UCSD-AML1 (cell line): ENCODE measurements around the gene UTP25.
"Not testable (repeated sequence)": the region's sequence is repeated elsewhere in the genome, so short reads cannot be mapped to it uniquely, and the experiment has no call there.

Source experiments
- DNase-seq: peaks from one replicate; lab custom pipeline; 2025; ENCODE audit not compliant: unreplicated experiment; lab: John Stamatoyannopoulos, UW

The UTP25 gene

GRCh38 chr1:209890641-209891330 is 63.0 kb downstream of the UTP25 start:
- DNase-seq: no peak

GRCh38 chr1:209893751-209894150 is 66.0 kb downstream of the UTP25 start:
- no peak for DNase-seq

GRCh38 chr1:209895709-209896108 is 67.9 kb downstream of the UTP25 start:
- no peak for DNase-seq

- DNase-seq: no peak
These were observed 68.6 kb downstream of the UTP25 start for GRCh38 chr1:209896346-209896745.

GRCh38 chr1:209898271-209898670 is 70.5 kb downstream of the UTP25 start:
- DNase-seq: not testable (repeated sequence)

- DNase-seq: not testable (repeated sequence)
These were observed 71.1 kb downstream of the UTP25 start for GRCh38 chr1:209898851-209899250.

GRCh38 chr1:209899948-209900347 is 72.2 kb downstream of the UTP25 start:
- no peak for DNase-seq

- no peak for DNase-seq
These were observed 73.0 kb downstream of the UTP25 start for GRCh38 chr1:209900734-209901133.

- no peak for DNase-seq
These were observed 73.4 kb downstream of the UTP25 start for GRCh38 chr1:209901211-209901610.

- not testable (repeated sequence) for DNase-seq
These were observed 77.0 kb downstream of the UTP25 start for GRCh38 chr1:209904774-209905173.
